NT2/D1 (cell line): ENCODE measurements around the gene ITGB5.

Experiments used
- SUZ12 ChIP-seq: IDR thresholded peaks from 2 replicates; pipeline ENCODE4 v1.6.1; 2011; ENCODE audit not compliant: insufficient read length, insufficient read depth; ENCODE audit errors: extremely low read depth
- YY1 ChIP-seq: IDR thresholded peaks from 2 replicates; pipeline ENCODE4 v1.6.1; 2011; ENCODE audit not compliant: insufficient read length, insufficient read depth

DNA sequence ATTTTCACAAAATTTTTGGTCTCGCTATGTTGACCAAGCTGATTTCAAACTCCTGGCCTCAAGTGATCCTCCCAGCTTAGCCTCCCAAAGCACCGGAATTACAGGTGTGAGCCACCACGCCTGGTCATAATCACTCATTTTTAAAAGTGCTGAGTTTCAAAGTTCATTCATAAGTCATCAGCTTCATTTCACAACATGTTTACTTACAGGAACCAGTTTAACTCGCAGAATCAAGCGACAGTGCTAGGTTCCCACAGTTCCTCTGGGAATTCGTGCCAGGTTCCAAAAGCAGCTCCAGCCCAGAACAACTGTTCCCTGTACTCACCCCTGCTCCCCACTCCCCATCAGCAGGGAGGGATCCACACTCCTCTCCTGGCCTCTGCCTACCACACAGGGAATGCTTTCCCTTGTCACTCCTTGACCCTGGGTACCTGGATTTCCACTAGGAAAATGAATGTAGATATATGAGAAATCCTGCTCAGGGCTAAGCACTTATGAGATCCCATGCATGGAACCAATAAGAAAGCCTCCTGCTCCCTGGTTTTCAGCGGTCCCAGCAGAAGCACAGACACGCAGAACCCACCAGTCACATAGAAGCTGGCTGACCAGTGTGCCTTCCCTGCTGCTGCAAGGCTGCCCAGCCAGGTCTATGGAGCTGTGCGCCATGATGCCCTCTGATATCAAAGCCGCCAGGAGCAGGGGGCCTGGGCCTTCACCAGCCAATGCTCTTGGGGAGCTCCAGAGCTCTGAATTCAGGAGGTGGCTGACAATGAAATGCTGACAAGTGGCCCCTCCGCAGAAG is 72.3 kb downstream of the ITGB5 start:
- TF ChIP-seq YY1, result no peak
- TF ChIP-seq SUZ12, result no peak
